HepG2 (cell line): Measurements from ENCODE around the gene RB1. TPM values are rescaled to one million over a fixed set of nuclear protein-coding genes. Genes with fewer than 3 reads are reported as not detected.

Source experiments
- ERF ChIP-seq: IDR thresholded peaks from 2 replicates; pipeline ENCODE4 v1.6.1; 2018; ENCODE audit warnings: missing biosample characterization, missing genetic modification reagents
- HDAC1 ChIP-seq: sonication (generic); formaldehyde crosslinking; IDR thresholded peaks from 2 replicates; pipeline ENCODE4 v1.5.1; 2020; ENCODE audit warnings: mild to moderate bottlenecking, missing genetic modification reagents
- HMG20B ChIP-seq: conservative IDR thresholded peaks from 2 replicates; pipeline ENCODE4 v1.6.1; 2016; ENCODE audit warnings: missing genetic modification reagents, missing compliant biosample characterization
- KLF6 ChIP-seq: IDR thresholded peaks from 2 replicates; pipeline ENCODE4 v1.8.0; 2016; ENCODE audit warnings: missing biosample characterization, missing genetic modification reagents
- MEF2D ChIP-seq: sonication (generic); formaldehyde crosslinking; IDR thresholded peaks from 2 replicates; pipeline ENCODE4 v1.5.1; 2020; ENCODE audit warnings: mild to moderate bottlenecking, missing genetic modification reagents
- PAXIP1 ChIP-seq: sonication (generic); formaldehyde crosslinking; conservative IDR thresholded peaks from 2 replicates; pipeline ENCODE4 v1.4.0; 2020; ENCODE audit warnings: mild to moderate bottlenecking, missing genetic modification reagents, moderate library complexity
- POLR2G ChIP-seq: fragments of 200-400 bp; formaldehyde crosslinking; IDR thresholded peaks from 2 replicates; pipeline ENCODE4 v1.6.1; 2018; ENCODE audit warnings: mild to moderate bottlenecking, low read depth, low read length, moderate library complexity
- REXO4 ChIP-seq: sonication (generic); formaldehyde crosslinking; IDR thresholded peaks from 2 replicates; pipeline ENCODE4 v1.8.0; 2022; ENCODE audit warnings: missing genetic modification reagents, mild to moderate bottlenecking, borderline replicate concordance
- RFXAP ChIP-seq: sonication (generic); formaldehyde crosslinking; IDR thresholded peaks from 2 replicates; pipeline ENCODE4 v1.4.0; 2020; ENCODE audit warnings: missing genetic modification reagents, borderline replicate concordance
- SOX6 ChIP-seq, 2 experiments: fragments of 450-650 bp in 1 of 2; sonication (generic) in 1 of 2; formaldehyde crosslinking in 1 of 2; IDR thresholded peaks; 2 replicates each; pipeline versions ENCODE4 v1.4.0 to v1.6.1; 2017 to 2020; ENCODE audit warnings: antibody characterized with exemption in 1 of 2, mild to moderate bottlenecking in 1 of 2, missing genetic modification reagents in 1 of 2
- ZNF205 ChIP-seq: IDR thresholded peaks from 2 replicates; pipeline ENCODE4 v1.6.1; 2018; ENCODE audit warnings: missing biosample characterization, missing genetic modification reagents
- ZNF331 ChIP-seq: sonication (generic); formaldehyde crosslinking; IDR thresholded peaks from 2 replicates; pipeline ENCODE4 v1.4.0; 2020; ENCODE audit warnings: missing genetic modification reagents
- ZNF333 ChIP-seq: sonication (generic); formaldehyde crosslinking; IDR thresholded peaks from 2 replicates; pipeline ENCODE4 v1.4.0; 2020; ENCODE audit warnings: mild to moderate bottlenecking, missing genetic modification reagents, borderline replicate concordance
- ZNF614 ChIP-seq: IDR thresholded peaks from 2 replicates; pipeline ENCODE4 v1.6.1; 2018; ENCODE audit warnings: missing biosample characterization, missing genetic modification reagents, inconsistent platforms, borderline replicate concordance
- polyA plus RNA-seq, 8 experiments: library from polyadenylated mRNA; depleted of rRNA in 3 of 8; stranded (reverse) in 7 of 8; unstranded in 1 of 8; fragments of >200 nt; fragmentation: Illumina TruSeq in 4 of 8; extraction: Trizol in 4 of 8; gene quantifications; 2 replicates each; pipeline versions ENCODE4 v1.2.1 to v1.2.3, GENCODE V29; 2011 to 2016; ENCODE audit warnings: low read depth in 4 of 8, missing spikeins in 1 of 8, mixed read lengths in 1 of 8; ENCODE audit not compliant: insufficient read depth in 1 of 8
- total RNA-seq, 5 experiments: library from RNA; depleted of rRNA; stranded (reverse); fragments of >200 nt; fragmentation: Illumina TruSeq; extraction: Trizol; gene quantifications; 2 replicates each; pipeline ENCODE4 v1.2.3, GENCODE V29; 2016; ENCODE audit warnings: low read depth in 1 of 5
- TF ChIP-seq, protein P1 (sequence below): sonication (generic); formaldehyde crosslinking; IDR thresholded peaks from 2 replicates; pipeline ENCODE4 v1.4.0; 2020; ENCODE audit warnings: missing genetic modification reagents
- TF ChIP-seq, protein P2 (sequence below): sonication (generic); formaldehyde crosslinking; conservative IDR thresholded peaks from 2 replicates; pipeline ENCODE4 v1.8.0; 2022; ENCODE audit warnings: mild to moderate bottlenecking, moderate library complexity, missing genetic modification reagents
- TF ChIP-seq, protein P3 (sequence below): fragments of 450-650 bp; IDR thresholded peaks from 2 replicates; pipeline ENCODE4 v1.6.1; 2017; ENCODE audit warnings: mild to moderate bottlenecking

The RB1 gene
- total and polyA plus RNA-seq, 2 of the 13 experiments (the other 11 are each of a cell fraction or from before 2014, with no cell fraction given) = 15.6 to 23.7 TPM

- peak; percentile 68; the same call in 1 of the 2 replicates for TF ChIP-seq ZNF331 (CRISPR knock-in tag)
- TF ChIP-seq, protein P1, sequence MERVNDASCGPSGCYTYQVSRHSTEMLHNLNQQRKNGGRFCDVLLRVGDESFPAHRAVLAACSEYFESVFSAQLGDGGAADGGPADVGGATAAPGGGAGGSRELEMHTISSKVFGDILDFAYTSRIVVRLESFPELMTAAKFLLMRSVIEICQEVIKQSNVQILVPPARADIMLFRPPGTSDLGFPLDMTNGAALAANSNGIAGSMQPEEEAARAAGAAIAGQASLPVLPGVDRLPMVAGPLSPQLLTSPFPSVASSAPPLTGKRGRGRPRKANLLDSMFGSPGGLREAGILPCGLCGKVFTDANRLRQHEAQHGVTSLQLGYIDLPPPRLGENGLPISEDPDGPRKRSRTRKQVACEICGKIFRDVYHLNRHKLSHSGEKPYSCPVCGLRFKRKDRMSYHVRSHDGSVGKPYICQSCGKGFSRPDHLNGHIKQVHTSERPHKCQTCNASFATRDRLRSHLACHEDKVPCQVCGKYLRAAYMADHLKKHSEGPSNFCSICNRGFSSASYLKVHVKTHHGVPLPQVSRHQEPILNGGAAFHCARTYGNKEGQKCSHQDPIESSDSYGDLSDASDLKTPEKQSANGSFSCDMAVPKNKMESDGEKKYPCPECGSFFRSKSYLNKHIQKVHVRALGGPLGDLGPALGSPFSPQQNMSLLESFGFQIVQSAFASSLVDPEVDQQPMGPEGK (CRISPR knock-in tag) = no peak
- TF ChIP-seq ZNF614 (CRISPR knock-in tag) = peak; percentile 78
- peak; percentile 38; the same call in 1 of the 2 replicates for TF ChIP-seq KLF6 (CRISPR knock-in tag)
- peak; percentile 41; the same call in 1 of the 2 replicates for TF ChIP-seq ZNF205
- no peak for TF ChIP-seq SOX6 (IDR thresholded peaks at IDR 0.05)
- peak; percentile 86 for TF ChIP-seq SOX6 (CRISPR knock-in tag; IDR thresholded peaks at IDR 0.05)
- no peak for TF ChIP-seq ZNF333 (CRISPR knock-in tag)
- no peak for TF ChIP-seq REXO4 (CRISPR knock-in tag)
- peak; percentile 69 for TF ChIP-seq PAXIP1 (CRISPR knock-in tag)
- TF ChIP-seq ERF (CRISPR knock-in tag) = peak; percentile 66
- 0 out of 2 replicates have a peak, but pooled peaks have one; percentile 56 for TF ChIP-seq MEF2D (CRISPR knock-in tag)
- peak; percentile 54 for TF ChIP-seq HDAC1
- TF ChIP-seq, protein P2, sequence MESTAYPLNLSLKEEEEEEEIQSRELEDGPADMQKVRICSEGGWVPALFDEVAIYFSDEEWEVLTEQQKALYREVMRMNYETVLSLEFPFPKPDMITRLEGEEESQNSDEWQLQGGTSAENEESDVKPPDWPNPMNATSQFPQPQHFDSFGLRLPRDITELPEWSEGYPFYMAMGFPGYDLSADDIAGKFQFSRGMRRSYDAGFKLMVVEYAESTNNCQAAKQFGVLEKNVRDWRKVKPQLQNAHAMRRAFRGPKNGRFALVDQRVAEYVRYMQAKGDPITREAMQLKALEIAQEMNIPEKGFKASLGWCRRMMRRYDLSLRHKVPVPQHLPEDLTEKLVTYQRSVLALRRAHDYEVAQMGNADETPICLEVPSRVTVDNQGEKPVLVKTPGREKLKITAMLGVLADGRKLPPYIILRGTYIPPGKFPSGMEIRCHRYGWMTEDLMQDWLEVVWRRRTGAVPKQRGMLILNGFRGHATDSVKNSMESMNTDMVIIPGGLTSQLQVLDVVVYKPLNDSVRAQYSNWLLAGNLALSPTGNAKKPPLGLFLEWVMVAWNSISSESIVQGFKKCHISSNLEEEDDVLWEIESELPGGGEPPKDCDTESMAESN (CRISPR knock-in tag) = no peak
- TF ChIP-seq, protein P3, sequence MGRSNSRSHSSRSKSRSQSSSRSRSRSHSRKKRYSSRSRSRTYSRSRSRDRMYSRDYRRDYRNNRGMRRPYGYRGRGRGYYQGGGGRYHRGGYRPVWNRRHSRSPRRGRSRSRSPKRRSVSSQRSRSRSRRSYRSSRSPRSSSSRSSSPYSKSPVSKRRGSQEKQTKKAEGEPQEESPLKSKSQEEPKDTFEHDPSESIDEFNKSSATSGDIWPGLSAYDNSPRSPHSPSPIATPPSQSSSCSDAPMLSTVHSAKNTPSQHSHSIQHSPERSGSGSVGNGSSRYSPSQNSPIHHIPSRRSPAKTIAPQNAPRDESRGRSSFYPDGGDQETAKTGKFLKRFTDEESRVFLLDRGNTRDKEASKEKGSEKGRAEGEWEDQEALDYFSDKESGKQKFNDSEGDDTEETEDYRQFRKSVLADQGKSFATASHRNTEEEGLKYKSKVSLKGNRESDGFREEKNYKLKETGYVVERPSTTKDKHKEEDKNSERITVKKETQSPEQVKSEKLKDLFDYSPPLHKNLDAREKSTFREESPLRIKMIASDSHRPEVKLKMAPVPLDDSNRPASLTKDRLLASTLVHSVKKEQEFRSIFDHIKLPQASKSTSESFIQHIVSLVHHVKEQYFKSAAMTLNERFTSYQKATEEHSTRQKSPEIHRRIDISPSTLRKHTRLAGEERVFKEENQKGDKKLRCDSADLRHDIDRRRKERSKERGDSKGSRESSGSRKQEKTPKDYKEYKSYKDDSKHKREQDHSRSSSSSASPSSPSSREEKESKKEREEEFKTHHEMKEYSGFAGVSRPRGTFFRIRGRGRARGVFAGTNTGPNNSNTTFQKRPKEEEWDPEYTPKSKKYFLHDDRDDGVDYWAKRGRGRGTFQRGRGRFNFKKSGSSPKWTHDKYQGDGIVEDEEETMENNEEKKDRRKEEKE = no peak
- peak; percentile 68; the same call in 1 of the 2 replicates for TF ChIP-seq HMG20B
- TF ChIP-seq RFXAP (CRISPR knock-in tag) = 0 out of 2 replicates have a peak, but pooled peaks have one; percentile 34
- peak; percentile 88 for TF ChIP-seq POLR2G
Observed at GRCh38 chr13:48412881-48413351, 109.4 kb downstream of the RB1 start, which contains the start of gene LPAR6 (continued).
